GM21576 (cell line): ENCODE data around the gene WSCD1.

Source experiments
- ATAC-seq: cut with Tn5 transposase; IDR thresholded peaks from one replicate; pipeline ENCODE4 v1.9.1; 2021; ENCODE audit warnings: mild to moderate bottlenecking, moderate library complexity; ENCODE audit not compliant: unreplicated experiment

Gene WSCD1

GRCh38 chr17:6147042-6147441, 76.9 kb downstream of the WSCD1 start:
- ATAC-seq, result no peak

GRCh38 chr17:6153375-6153774, 83.2 kb downstream of the WSCD1 start:
- ATAC-seq, result no peak

DNA sequence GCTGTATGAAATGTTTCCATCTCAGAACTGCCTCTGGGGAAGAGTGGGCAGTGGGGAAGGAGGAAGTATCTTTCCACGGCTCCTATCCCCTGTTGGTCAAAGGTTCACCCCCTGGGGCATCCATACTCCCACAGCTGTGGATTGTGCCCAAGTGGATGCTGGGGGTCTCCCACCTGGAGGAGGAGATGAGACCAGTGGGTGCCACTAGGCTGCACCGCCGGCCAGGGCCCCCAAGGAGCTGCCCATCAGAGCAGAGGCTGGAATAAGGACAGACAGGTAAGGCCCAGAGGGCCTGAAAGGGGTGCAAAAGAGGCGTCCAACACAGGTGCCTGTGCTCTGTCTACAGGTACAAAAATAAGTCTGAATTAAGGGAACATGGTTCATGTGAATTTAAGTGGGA, 87.5 kb downstream of the WSCD1 start:
- ATAC-seq, result no peak

DNA sequence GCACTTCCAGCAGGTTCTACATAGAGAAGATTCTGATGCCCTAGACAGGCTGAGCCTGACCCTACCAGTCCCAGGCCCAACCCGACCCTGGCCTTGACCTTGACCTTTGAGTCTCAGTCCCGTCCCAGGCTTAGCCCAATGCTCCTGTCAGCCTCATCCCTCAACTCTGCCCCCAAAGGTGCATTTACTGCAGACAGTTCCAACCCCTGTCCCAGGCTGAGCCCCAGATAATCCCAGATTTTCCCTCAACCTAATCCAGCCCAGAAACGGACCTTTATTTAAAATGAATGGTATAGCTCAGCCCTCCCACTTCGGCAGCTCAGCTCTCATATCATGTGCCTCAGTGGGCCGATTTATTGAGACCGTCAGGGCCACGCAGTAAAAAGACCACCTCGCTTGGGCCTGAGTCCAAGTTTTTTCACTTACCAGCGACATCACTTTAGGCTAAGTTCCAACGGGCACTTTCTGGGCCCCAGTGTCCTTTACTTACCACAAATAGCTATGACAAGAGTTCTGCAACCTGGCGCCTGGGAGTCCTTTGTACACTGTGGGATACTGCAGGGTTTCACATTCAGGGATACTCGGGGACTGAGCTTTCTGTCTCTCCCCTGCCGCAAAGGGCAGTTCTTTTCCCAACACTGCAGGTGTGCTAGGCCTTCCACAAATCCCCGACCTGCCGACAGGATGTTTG, 89.5 kb downstream of the WSCD1 start:
- no peak for ATAC-seq

DNA sequence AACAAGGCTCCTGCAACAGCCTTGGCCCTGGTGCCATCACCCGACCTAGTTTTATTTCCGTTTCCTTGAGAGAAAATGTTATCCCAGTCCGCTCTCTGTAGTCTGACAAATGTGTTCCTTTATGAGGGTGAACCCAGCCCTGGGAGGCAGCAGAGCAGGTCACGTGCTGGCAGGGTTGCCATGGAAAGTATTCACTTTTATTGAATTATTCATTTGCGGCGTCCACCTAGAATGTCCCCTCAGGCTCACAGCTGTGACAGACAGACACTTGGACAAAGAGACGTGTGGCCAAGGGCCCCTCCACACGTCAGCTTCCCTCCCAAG, 90.0 kb downstream of the WSCD1 start:
- ATAC-seq, result no peak

DNA sequence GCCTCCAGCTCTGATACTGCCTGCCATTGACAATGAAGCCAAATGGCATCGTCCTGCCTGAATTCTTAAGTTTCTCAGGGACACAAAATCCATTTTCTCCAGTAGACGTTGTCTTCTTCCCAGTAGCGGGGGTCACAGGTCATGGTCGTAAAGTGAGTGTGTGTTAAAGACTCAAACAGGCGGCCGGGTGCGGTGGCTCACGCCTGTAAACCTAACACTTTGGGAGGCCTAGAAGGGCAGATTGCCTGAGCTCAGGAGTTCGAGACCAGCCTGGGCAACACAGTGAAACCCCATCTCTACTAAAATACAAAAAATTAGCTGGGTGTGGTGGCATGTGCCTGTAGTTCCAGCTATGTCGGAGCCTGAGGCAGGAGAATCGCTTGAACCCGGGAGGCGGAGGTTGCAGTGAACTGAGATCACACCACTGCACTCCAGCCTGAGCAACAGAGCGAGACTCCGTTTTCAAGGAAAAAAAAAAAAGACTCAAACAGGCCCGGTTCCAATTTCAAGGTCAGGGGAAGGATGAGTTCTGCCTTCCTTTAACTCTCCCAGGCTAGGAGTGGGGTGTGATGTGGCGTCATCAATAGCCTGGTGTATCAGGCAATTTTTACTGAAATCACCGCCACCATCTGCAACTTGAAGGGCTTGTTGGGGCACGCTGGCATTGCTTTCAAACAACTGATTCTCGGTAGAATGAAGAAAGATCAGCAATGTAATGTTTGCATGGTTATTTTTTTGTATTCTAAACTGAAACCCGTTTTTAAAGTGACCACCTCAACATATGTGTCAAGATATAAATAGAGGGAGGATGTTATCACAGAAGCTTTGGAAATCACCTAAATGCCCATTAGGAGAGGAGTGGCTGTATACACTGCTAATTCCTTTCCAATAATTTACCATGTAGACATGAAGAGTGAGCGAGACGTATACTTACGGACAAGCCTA, 91.0 kb downstream of the WSCD1 start:
- no peak for ATAC-seq

DNA sequence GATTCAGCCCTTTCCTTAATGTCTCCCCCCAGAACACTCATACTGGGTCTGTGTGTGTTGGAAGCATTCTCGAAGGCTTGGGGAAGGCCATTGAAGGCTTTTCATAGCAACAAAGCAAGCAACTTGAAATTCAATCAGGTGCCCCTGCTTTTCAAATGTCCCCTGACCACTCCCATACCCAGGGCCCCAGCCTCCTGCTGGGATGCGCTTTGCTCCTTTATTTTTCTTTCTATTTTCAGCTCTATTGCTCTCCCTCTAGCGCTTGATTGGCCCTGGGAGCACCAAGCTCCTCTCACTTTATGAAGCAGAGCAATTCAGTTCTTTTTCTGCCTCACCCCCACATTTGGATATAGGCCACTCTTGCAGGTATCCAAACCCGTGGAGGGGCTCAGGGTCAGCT, 92.0 kb downstream of the WSCD1 start:
- no peak for ATAC-seq

- no peak for ATAC-seq
Observed at GRCh38 chr17:6162892-6163291, 92.7 kb downstream of the WSCD1 start.

- no peak for ATAC-seq
Observed at GRCh38 chr17:6163612-6164333, 93.6 kb downstream of the WSCD1 start.

- ATAC-seq, result no peak
Observed at GRCh38 chr17:6164996-6165395, 94.8 kb downstream of the WSCD1 start.

DNA sequence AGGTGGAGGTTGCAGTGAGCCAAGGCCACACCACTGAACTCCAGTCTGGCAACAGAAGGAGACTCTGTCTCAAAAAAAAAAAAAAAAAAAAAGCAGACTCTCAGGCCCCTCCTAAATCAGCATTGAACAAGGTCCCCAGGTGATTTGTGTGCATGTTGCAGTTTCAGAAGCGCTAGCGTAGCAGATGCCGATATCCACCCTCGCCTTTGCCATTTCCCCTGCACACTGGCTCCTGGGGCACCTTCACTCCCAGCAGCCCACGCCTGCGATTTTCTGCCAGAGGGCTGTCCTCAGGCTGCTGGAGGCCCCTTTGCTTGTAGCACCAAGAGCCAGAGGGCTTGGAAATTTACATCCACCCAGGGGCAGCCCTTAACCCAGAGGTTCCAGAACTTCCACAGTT, 95.6 kb downstream of the WSCD1 start:
- ATAC-seq, result no peak

DNA sequence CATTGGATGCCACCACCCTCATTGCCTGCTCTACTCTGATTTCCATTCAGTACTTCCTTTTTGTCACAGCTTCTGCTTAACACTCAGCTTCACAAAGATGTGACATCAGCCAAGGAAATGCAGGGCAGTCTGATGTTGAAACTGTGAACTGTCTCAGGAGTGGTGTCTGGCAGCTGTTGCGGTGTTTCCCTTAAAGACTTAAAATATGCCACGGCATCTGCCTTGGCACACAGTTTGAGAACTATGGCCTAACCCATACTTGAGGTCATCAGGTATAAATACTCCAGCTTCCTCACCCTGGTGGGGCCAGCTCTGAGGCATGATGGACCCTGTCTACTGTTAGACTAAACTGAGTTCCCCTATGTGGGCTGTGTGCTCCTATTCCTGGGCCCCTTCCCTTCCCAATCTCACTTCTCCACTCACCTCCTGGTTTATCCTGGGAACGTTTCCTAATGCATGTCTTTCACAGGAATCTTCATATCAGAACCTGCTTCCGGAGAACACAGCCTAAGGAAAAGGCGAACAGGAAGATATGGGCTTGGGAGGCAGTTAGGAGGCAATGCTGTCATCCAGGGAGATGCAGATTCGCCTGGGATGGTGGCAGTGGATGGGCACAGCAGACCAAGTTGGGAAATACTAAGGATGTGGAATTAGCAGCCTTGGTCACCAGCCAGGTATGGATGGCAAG, 96.5 kb downstream of the WSCD1 start:
- ATAC-seq, result no peak

DNA sequence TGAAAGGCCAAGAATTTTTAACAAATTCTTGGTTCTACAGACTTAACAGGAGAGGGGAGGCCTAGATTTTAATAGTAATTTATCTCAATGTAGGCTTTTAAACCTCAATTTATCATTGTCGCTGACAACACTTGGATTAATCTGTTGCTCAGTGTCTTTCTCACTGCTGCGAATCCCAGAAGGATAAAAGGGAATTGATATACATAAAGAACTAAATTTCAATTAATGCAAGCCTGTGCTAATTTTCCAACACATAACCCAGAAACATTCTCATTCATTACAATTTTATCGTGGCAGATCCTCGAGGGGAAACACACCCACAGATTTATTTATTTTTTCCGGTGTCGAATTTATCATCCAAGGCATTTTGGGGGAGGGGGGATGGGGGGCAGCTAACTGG, 98.1 kb downstream of the WSCD1 start:
- ATAC-seq, result no peak

GRCh38 chr17:6170349-6170748, 100.2 kb downstream of the WSCD1 start:
- ATAC-seq, result no peak

DNA sequence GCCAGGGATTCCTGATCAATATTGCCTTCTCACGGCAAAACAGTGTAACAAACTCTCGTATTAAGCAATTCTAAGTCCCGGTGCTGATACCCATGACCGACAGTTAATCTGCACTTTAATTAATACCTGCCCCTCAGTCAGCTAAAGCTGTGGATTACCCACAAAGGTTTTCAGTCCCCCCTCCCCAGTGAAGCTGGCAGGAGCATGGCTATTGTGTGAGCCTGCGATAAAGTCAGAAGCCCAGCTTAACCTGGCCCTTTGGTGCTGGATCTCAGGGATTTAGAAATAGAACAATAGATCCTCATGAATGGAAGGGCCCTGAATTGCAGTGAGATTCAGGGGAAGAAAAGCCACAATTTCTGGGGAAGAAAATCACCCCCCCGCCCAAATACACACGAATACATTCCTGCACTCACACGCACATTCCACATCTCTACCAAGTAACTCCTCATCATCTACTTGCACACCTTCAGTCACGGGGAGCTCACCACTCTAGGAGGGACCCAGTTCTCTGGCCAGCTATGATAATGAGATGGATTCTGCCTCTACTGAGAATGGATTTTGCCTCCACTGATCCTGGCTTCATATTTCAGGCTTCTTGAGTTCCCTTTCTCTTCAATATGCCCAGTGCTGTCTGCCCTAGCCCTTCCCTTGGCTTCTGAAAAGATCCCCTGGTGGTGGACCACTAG, 102.6 kb downstream of the WSCD1 start:
- no peak for ATAC-seq

DNA sequence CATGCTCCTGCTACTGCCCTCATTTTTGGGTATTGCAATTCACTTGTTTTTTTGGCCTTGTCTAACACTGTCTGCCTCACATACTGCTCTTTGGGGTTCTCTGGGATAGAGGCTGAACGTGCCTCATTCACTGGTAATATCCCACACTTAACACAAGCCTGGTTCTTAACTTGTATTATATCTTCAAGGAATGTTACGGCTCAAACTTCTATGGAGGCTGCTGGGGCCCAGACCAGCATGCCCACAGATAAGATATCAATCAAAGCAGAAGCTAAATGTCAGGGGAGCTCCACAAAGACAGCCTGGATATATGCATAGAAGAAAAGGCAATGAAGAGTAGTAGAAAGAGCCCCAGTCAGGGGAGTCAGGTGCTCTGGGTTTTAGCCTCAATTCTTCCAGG, 103.5 kb downstream of the WSCD1 start:
- ATAC-seq, result no peak
